ENCODE results near the gene ENKUR.

ENKUR gene

GRCh38 chr10:24998044-24998443 lies 17.9 kb downstream of the ENKUR start:
- Histone ChIP-seq H4K20me1 (ENCODE audit: low read depth, low read length) (no peaks in the 10 kb centered on the region), H3K79me2 (ENCODE audit: insufficient read depth, low read length) (no peaks in the 10 kb centered on the region), H3K9me2 (replicated peaks; ENCODE audit: insufficient read depth, low read length) (no peaks in the 10 kb centered on the region), H3K9me3 (ENCODE audit: insufficient read depth, low read length) (no peaks in the 10 kb centered on the region), H3K4me2 (ENCODE audit: low read depth, low read length, poor library complexity, severe bottlenecking) (no peak overlapping the region), H3K27ac (ENCODE audit: low read depth, low read length) (no peak overlapping the region), H3K27me3 (ENCODE audit: low read length) (no peaks in the 10 kb centered on the region), H3K36me3 (ENCODE audit: low read length) (no peaks in the 10 kb centered on the region), H3F3A (ENCODE audit: insufficient read depth) (no peaks in the 10 kb centered on the region), H3K9ac (ENCODE audit: low read length) (no peak overlapping the region), H2AFZ (ENCODE audit: low read depth, low read length, severe bottlenecking) (no peak overlapping the region), H3K4me3 (ENCODE audit: insufficient read depth, low read length, poor library complexity, severe bottlenecking) (no peak overlapping the region)
- no peak for TF ChIP-seq CTCF (IDR thresholded peaks at IDR 0.05; ENCODE audit: insufficient read depth, low read length, poor library complexity, severe bottlenecking)
- no peak for TF ChIP-seq EZH2phosphoT487 (conservative IDR thresholded peaks at IDR 0.05; ENCODE audit: low read length)

- H3K9ac ChIP-seq (ENCODE audit: low read length), result no peak overlapping the region
- no peaks in the 10 kb centered on the region for H3K79me2 ChIP-seq (ENCODE audit: insufficient read depth, low read length)
- no peaks in the 10 kb centered on the region for H3K36me3 ChIP-seq (ENCODE audit: low read length)
- H4K20me1 ChIP-seq (ENCODE audit: low read depth, low read length), result no peaks in the 10 kb centered on the region
- no peak overlapping the region for H2AFZ ChIP-seq (ENCODE audit: low read depth, low read length, severe bottlenecking)
- H3K27me3 ChIP-seq (ENCODE audit: low read length), result no peaks in the 10 kb centered on the region
- H3K9me3 ChIP-seq (ENCODE audit: insufficient read depth, low read length), result no peaks in the 10 kb centered on the region
- no peak overlapping the region for H3K4me3 ChIP-seq (ENCODE audit: insufficient read depth, low read length, poor library complexity, severe bottlenecking)
- H3K4me2 ChIP-seq (ENCODE audit: low read depth, low read length, poor library complexity, severe bottlenecking), result no peak overlapping the region
- H3K27ac ChIP-seq (ENCODE audit: low read depth, low read length), result no peak overlapping the region
- H3K9me2 ChIP-seq (replicated peaks; ENCODE audit: insufficient read depth, low read length), result no peaks in the 10 kb centered on the region
- TF ChIP-seq EZH2phosphoT487 (conservative IDR thresholded peaks at IDR 0.05; ENCODE audit: low read length), result no peak
- no peak for TF ChIP-seq CTCF (IDR thresholded peaks at IDR 0.05; ENCODE audit: insufficient read depth, low read length, poor library complexity, severe bottlenecking)
- H3F3A ChIP-seq (ENCODE audit: insufficient read depth), result no peaks in the 10 kb centered on the region
Observed at GRCh38 chr10:24995072-24995471, 20.9 kb downstream of the ENKUR start.

- no peaks in the 10 kb centered on the region for H3F3A ChIP-seq (ENCODE audit: insufficient read depth)
- H2AFZ ChIP-seq (ENCODE audit: low read depth, low read length, severe bottlenecking), result no peak overlapping the region
- no peak overlapping the region for H3K9ac ChIP-seq (ENCODE audit: low read length)
- H3K27me3 ChIP-seq (ENCODE audit: low read length), result no peaks in the 10 kb centered on the region
- no peak overlapping the region for H3K4me3 ChIP-seq (ENCODE audit: insufficient read depth, low read length, poor library complexity, severe bottlenecking)
- H3K4me2 ChIP-seq (ENCODE audit: low read depth, low read length, poor library complexity, severe bottlenecking), result no peak overlapping the region
- H3K79me2 ChIP-seq (ENCODE audit: insufficient read depth, low read length), result no peaks in the 10 kb centered on the region
- H3K27ac ChIP-seq (ENCODE audit: low read depth, low read length), result no peak overlapping the region
- no peaks in the 10 kb centered on the region for H3K9me3 ChIP-seq (ENCODE audit: insufficient read depth, low read length)
- no peak for TF ChIP-seq CTCF (IDR thresholded peaks at IDR 0.05; ENCODE audit: insufficient read depth, low read length, poor library complexity, severe bottlenecking)
- no peak for TF ChIP-seq EZH2phosphoT487 (conservative IDR thresholded peaks at IDR 0.05; ENCODE audit: low read length)
- H3K9me2 ChIP-seq (replicated peaks; ENCODE audit: insufficient read depth, low read length), result no peaks in the 10 kb centered on the region
- no peaks in the 10 kb centered on the region for H4K20me1 ChIP-seq (ENCODE audit: low read depth, low read length)
- no peaks in the 10 kb centered on the region for H3K36me3 ChIP-seq (ENCODE audit: low read length)
Observed at GRCh38 chr10:24993237-24993958, 22.6 kb downstream of the ENKUR start.

Measured in SU-DHL-6 (cell line).